DMS53 treated with DMSO at 0.1 percent for 48 hours (cell line): Measurements from ENCODE around the gene MRPL32.

ENCODE experiments used
- DNase-seq: peaks from one replicate; lab custom pipeline; 2025; ENCODE audit not compliant: unreplicated experiment; lab: John Stamatoyannopoulos, UW

The MRPL32 gene

DNA sequence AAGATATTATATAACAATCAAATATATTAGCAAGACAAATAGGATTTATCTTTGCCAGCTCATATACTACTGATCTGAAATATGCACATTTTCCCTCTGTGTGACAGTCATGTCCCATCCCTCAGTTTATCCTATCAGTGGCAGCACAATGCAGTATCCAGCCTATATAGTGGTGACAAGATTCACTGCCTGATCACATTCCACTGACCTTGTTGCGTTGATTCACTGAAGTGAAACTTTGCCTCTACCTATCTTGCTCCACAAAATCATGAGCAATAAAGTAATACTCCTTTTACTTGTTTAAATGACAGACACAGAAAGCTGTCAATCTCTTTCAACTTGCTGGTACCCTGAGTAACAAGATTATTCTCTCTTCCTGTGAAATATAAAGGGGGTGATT, 6.5 kb upstream of the MRPL32 start:
- DNase-seq = no peak

DNA sequence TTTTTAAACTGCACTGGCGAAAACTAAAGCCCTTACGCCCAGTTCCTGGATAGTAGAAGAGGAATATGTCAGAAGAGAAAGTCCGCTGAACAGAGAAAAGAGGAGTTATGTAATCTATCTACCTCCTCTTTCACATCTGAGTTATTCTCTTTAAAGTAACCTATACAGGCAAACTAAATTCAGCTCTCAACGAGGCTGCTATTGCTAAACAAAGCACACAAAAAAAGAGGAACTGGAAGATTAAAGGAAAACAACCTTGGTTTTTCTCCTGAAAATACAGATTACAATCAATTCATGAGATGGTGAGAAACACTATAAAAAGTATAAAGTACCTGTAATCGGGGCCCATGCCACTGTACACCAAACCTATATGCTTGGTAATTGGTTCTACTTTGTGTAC, 6.0 kb upstream of the MRPL32 start:
- DNase-seq = no peak

DNA sequence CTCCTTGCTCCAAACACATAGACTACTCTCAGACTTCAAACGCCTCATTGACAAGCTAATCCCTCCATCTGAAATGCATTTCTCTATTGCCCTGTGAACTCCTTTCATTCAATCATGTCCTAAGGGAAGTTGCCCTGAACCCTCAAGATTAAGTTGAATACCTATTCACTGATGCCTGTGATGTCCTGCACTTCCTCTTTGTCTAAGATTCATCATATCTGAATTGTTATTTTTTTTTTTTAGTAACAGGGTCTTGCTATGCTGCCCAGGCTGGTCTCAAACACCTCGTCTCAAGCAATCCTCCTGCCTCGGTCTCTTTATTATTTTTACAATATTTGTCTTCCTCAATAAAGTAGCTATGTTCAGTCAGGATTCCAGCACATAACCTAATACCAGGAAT, 3.4 kb upstream of the MRPL32 start:
- no peak for DNase-seq

DNA sequence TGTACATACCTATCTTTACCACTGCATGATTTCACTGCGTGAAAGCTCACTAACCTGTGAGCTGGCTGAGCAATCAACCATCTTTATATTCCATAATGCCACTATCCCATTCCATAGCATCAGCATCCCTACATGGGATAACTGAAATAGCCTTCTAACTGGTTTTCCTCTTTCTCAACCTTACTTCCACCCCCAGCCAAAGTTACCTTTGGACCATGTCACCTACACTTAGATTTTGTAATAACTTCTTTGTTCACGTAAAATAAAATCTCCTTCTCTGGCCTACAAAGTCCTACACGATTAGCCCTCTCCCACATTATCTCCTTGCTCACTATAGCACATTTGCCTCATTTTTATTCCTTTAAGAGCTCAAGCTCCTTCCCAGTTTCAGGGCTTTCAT, 2.7 kb upstream of the MRPL32 start:
- no peak for DNase-seq

DNA sequence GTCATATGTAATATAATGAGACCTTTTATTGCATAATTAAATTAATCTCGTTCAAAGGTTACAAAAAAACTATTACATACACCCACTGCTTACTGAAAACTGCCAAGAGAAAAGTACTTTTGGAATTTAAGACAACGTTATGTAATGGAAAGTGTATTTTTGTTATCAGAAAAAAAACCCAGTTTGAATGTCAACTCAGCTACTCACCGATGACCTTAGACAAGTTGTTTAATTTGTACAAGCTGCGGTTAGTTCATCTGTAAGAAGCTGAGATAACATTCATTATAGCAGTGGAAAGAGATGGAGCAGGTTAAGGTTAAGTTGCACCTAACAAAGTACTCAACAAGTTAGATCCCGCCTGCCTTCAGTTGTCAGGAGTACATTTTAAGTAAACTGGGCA, 1.3 kb upstream of the MRPL32 start:
- no peak for DNase-seq

DNA sequence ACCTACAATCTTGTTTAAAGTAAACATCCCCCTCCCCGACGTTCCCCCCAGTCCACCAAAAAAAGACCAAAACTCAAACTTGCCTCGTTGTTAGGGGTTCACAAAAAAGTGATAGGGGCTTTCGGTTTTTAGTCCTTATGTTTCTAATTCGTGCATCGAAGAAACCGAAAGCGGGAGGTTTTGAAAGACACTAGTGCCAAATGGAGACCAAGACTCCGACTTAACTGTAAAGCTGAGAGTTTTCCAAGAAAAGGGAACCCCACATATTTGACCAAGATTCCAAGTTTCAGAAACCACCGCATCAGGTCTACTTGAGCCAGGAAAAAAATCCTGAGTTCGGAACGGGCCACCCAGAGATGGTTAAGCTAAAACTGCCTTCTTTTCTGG, 736 bp upstream of the MRPL32 start:
- DNase-seq = no peak

DNA sequence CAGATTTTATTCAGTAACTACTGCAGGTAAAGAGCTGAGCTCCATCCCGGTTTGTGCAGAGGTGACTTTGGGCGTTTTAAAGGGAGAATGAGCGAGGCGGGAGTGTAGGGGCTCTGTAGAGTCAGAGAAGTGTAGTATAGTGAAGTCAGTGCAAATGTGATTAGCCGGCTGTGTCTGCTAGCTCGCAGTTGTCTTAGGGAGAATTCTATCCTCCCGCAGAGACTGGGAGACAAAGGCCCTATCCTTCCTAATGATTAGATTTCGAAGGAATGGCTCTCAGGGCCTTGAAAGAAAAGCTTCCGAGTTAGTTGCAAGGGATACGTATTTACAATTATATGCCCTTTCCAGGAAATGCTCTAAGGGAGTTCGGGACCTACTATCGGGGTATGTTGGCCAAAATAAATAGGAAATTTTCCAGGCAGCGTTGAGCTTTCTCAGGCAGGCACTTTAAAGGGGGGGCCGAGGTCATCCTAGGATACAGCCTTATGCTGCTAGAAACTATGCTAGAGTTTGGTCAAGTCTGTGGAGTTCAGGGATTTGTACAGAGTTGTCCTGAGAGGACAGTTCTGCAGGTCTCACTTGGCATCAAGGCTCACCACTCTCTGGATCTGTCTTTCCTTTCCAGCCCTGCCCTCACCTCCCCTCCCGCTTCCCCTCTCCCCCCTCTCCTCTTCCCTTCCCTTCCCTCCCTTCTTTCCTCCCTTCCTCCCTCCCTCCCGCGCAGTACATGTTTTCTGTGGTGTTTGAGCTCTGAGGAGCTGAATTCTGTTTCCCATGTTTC, 825 bp downstream of the MRPL32 start:
- peak; percentile 6 for DNase-seq

DNA sequence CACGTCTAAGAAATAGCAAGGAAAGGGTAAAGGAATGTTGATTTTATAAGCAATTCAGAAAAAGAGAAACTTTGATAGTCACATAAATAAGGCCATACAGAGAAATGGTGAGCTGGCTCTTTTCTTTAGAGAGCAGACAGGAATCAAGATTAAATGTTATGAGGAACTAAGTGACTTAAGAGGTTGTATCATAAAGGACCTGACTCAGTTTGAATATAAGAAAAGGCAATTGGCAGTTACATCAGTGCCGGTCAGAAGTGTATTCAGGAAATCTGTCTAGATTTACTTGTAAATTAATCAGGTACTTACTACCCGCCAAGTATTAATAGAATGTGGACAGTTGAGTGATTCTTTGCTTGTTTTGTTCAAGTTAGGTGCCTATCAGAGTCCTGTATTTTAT, 2.1 kb downstream of the MRPL32 start:
- DNase-seq = no peak

DNA sequence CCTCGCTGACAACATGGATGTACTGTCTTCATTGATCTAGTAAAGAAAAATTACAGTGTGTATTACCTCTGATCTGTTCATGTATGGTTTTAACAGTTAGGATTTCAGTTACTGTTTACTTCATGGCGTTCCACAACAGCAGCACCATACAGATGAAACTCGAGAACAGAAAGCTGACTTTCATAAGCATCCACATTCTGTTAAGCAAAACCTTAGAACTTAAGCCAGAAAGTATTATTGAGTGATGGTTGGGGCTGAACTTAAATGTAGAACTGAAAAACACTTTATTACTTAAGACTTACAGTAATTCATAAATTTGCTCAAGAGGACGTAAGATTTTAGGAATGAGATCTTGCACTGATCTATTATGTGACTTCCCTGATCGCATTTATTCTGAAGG, 3.7 kb downstream of the MRPL32 start:
- DNase-seq = no peak

DNA sequence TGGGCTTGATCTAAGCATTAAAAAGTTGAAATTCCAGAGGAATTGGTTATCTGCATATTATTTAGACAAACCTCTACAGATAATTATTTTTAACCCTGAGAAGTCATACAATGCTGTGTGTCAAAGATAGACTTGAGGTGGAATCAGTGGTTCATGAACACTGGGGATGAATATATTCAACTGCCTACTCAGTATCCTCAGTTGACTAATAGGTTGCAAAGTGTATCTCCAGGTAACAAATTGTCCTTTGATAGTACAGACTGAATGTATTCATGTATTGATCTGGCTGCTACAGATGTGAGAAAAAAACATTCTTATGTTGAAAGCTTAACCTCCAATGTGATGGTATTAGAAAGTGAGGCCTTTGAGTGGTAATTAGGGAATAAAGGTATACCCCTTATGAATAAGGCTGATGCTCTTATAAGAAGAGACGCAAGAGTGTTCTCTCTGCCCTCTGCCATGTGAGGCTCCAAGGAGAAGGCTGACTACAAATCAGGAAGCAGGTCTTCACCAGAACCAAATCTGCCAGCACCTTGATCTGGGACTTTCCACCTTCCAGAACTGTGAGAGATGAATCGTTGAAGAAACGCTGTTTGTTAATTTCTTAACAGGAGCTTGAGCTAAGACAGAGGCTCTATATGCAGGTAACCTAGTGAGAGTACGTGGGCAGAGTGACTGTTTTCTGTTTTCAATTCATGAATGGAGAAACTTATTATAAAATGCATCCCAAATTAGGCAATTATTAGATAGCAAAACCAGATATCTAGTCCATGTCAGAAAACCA, 7.5 kb downstream of the MRPL32 start:
- no peak for DNase-seq

DNA sequence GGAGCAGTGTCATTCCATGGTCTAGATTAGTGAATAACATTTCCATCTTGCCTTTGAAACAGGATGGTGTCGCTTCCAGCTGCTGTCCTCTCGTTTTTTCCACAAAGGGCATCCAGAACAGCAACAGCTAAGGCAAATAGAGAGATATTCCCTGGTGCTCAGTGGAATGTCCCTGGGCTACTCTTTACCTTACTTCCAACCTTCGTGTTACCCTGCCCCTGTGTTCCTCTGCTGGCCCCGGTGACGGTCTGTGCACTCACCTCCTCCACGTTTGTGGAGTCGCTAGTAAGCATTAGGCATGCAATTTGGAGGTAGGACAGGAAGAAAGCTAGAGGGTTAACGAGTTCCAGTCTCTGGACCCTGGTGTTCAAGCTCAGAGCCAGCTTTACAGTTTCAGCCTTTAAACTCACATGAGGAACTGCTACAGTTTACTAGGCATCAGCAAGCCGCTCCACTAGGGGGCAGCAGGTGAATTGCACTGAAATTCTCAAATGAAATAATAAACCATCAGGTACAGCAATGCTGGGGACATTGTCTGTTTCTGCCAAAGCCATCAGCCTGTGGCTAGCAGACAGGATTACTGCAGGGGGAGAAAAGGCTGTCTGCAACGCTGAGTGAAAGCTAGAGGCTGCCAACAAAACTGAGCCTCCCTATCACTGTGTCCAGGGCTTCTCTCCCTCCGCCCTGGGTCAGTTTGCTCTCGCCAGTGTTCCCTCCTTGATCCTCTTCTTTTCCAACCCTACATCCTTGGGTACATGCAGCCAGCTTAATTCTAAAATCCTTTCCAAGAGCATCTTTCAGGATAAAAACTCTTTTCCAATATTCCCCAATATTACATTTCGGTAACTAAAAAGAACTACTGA, 9.0 kb downstream of the MRPL32 start:
- peak; percentile 72 for DNase-seq

DNA sequence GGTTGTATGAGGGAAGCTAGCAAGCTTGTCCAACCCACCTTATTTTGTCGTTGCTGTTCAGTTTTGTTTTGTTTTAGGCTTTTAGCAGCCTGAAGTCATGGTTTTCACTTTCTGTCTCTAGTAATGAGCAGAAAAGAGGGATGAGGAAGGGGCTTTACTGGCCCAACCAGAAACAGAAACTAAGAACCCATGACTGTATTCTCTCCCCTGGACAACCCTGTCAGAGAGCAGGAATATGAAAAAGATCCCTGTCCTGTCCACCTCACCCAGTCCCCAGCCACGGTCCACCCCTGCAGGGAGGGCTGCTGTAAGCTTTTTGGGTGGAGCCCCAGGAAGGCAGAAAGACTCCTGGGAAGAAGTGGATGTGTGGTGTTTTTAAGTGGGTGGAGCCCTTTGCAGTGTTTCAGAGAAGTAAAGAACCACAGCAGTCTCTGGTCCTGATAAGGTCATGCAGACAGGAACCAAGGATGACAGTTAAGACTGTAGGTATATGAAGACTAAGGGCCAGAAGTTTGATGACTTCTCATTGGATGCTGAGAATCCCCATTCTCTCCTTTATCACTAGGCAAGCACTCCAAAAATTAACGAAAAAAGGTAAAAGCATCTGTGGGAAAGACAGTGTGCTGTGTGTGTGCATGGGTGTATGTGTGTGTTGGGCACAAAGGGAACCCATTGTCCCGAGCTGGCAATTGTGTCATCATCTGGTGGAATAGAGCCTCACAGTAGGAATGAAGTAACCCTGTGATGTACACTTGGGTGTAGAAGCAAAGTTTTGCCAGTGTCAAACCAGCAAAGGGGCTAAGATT, 13.8 kb downstream of the MRPL32 start:
- DNase-seq = no peak

DNA sequence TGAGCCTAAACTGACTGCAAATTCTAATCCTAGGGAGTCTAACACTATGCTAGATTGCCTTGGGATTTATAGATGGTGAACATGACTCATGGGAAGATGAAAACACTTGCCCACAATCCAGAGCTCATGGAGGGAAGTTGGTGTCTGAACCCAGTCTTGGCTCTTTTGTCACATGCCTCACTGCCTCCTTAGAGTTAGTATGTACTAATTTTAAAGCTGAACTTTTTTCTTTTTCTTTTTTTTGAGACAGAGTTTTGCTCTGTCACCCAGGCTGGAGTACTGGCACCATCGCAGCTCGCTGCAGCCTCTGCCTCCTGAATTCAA, 14.4 kb downstream of the MRPL32 start:
- no peak for DNase-seq

DNA sequence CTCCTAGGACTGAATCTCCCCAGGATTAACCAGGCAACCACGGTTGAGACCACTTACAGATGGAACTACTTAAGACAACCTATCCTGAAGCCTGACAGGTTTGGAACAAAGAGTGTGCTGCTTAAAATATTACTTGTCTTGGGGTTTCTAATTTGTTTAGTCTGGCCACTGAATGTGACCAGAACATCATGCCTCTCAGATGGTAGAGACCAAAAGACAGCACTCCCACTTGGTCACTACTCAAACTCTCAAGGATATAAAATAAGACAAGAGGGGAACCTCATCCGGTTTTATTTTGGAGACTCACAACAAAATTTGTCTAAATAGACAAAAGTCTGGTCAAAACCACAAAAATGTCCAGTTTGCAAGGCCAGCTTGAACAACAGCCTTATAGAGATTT, 15.3 kb downstream of the MRPL32 start:
- DNase-seq = no peak

DNA sequence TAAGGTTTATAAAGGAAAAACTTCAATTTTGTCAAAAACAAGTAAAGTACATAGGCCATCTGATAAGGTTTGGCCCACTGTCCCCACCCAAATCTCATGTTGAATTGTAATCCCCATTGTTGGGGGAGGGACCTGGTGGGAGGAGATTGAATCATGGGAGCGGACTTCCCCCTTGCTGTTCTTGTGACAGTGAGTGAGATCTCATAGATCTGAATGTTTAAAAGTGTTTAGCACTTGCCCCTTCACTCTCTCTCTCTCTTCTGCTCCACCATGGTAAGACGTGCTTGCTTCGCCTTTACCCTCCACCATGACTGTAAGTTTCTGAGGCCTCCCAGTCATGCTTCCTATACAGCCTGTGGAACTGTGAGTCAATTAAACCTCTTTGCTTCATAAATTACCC, 18.2 kb downstream of the MRPL32 start:
- no peak for DNase-seq

DNA sequence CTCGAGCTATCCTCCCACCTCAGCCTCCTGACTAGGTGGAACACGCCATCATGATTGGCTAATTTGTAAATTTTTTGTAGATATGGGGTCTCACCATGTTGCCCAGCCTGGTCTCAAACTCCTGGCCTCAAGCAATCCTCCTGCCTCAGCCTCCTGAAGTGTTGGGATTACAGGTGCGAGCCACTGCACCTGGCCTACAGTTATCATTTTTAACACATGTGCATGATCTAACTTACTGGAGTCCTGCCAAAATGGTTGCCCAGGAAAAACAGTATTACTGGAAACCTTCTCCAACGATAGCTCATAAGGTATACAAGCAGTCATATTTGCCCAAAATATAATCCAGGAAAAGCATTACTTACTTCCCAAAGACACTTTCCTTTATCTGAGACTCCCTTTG, 20.2 kb downstream of the MRPL32 start:
- no peak for DNase-seq

DNA sequence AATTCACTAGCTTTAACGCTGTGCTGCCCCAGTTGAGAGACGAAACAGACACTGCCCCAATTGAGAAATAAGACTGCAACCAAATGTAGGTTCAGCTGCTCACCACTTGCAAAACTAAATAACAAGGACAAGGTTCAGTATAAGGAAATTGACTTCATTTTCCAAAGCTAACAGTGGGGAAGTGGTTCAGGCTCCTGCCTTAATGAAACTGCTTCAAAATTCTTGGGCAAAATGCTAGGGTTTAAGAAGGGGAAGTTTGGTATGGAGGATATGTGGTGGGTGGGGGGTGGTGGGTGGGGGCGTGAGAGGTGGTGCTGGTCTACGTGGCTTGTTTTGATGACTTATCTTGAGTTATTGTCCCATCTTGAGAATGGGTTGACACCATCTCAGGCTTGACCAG, 21.8 kb downstream of the MRPL32 start:
- no peak for DNase-seq

DNA sequence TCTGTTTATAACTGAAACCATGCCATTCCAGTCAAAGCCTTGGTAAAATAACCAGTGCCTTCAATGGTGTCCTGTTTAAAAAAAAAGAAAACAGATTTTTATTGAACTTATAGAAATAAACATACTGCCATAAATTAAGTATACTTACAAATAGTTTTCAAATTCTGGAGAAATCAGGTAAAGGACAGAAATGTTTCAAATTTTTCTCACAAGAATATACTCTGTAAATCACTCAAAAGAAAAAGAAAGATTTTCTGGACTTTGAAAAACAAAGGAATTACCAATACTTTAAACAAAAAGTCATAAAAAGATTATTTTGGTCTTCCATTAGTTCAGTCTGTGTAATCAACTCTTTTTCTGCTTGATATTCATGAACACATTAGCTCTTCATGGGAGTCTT, 23.9 kb downstream of the MRPL32 start:
- no peak for DNase-seq

DNA sequence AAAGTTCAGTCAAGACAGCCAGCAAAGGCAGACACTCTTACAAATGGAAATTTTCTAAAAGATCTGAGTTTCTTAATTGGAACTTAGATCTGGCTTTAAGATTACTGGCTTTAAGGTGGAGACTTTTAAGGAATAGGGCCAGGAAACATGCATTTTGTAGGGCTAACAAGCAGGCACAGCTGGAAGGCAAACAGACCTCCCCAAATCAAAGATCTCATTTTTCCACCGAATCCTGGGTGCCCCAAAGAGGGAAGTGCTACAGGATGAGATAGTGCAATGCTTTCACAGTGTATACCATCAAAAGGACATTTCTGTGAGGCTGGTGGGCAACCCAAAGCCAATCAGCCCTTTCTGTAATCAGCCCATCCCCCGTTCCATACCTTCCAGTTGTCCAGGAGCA, 27.4 kb downstream of the MRPL32 start:
- DNase-seq = no peak

DNA sequence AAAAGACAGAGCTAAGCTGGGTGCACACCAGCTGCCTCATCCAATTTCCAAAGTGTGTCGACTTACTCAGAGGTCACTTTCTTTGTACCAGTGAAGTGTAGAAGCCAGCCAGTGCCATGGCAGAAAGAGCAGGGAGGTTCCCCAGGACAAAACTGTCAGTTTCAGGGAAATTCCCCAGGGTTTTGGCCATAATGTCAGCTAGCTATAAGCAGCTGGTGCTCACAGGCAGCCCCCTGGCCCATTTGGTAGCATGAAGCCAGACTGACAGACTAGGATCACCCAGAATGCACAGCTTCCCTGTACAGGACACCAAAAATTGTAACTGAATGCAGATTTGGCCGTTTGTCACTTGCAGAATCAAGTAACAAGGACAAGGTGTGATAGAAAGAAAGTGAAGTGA, 28.6 kb downstream of the MRPL32 start:
- DNase-seq = no peak

DNA sequence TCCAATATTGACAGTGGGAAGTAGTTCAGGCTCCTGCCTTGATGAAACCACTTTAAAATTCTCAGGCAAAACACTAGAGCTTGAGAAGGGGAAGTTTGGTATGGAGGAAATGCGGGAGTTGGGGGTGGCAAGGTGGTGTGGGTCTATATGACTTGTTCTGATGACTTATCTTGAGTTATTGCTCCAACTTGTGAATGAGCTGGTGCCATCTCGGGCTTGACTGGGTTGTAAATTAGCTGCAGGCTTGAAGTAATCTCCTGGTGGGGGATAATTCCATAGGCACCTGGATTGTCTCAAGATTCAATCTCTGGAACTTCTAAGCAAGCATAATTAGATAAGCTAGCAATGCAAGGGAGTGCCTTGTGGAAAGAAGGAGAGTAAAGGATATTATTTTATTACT, 29.0 kb downstream of the MRPL32 start:
- DNase-seq = no peak
